GM23338 (cell line): Measurements from ENCODE around the gene HLCS. TPM values are rescaled to one million over a fixed set of nuclear protein-coding genes. Genes with fewer than 3 reads are reported as not detected.

Experiments used
- ATAC-seq: fragments of 200-7000 bp; cut with Tn5 transposase; 3 replicates; pipeline ENCODE4 v1.9.1; 2020
- DNase-seq: peaks from one replicate; pipeline ENCODE4 v3.0.0-alpha.2; 2015; ENCODE audit warnings: low spot score
- H2AFZ ChIP-seq: fragments of 200-600 bp; sonication (generic); 2 replicates; pipeline ENCODE4 v1.8.0; 2016; ENCODE audit warnings: antibody characterized with exemption, mild to moderate bottlenecking, moderate library complexity
- H3F3A ChIP-seq: fragments of 200-600 bp; sonication (generic); replicated peaks from 2 replicates; pipeline ENCODE4 v1.8.0; 2017; ENCODE audit warnings: antibody characterized with exemption, mixed run types, low read depth
- H3K27ac ChIP-seq: fragments of 200-600 bp; sonication (generic); 2 replicates; pipeline ENCODE4 v1.6.1; 2016; ENCODE audit warnings: low read depth
- H3K27me3 ChIP-seq: fragments of 200-600 bp; sonication (generic); 2 replicates; pipeline ENCODE4 v1.8.0; 2016; ENCODE audit warnings: mild to moderate bottlenecking, mixed run types, moderate library complexity; ENCODE audit not compliant: insufficient read depth
- H3K36me3 ChIP-seq: fragments of 200-600 bp; sonication (generic); 2 replicates; pipeline ENCODE4 v1.8.0; 2016; ENCODE audit warnings: mild to moderate bottlenecking; ENCODE audit not compliant: insufficient read depth
- H3K4me1 ChIP-seq: fragments of 200-600 bp; sonication (generic); 2 replicates; pipeline ENCODE4 v1.8.0; 2016; ENCODE audit warnings: mild to moderate bottlenecking, moderate library complexity; ENCODE audit not compliant: insufficient read depth
- H3K4me2 ChIP-seq: fragments of 200-600 bp; sonication (generic); 2 replicates; pipeline ENCODE4 v1.7.1; 2017; ENCODE audit warnings: mixed run types
- H3K4me3 ChIP-seq: fragments of 200-600 bp; sonication (generic); 2 replicates; pipeline ENCODE4 v1.6.1; 2016; ENCODE audit warnings: mixed run types
- H3K79me2 ChIP-seq: fragments of 200-600 bp; sonication (generic); replicated peaks from 2 replicates; pipeline ENCODE4 v1.8.0; 2017; ENCODE audit warnings: mild to moderate bottlenecking; ENCODE audit not compliant: insufficient read depth
- H3K9me2 ChIP-seq: fragments of 200-600 bp; sonication (generic); 2 replicates; pipeline ENCODE4 v1.8.0; 2017; ENCODE audit not compliant: insufficient read depth
- H4K20me1 ChIP-seq: fragments of 200-600 bp; sonication (generic); replicated peaks from 2 replicates; pipeline ENCODE4 v1.8.0; 2017; ENCODE audit warnings: mild to moderate bottlenecking; ENCODE audit not compliant: insufficient read depth
- H3K27ac Mint-ChIP-seq: 2 replicates; pipeline ENCODE4 v1.8.0; 2020; ENCODE audit warnings: inconsistent platforms, mild to moderate bottlenecking, moderate library complexity, mixed read lengths
- H3K27me3 Mint-ChIP-seq: 3 replicates; pipeline ENCODE4 v1.8.0; 2022; ENCODE audit warnings: low read depth, mild to moderate bottlenecking, moderate library complexity, mixed read lengths, inconsistent platforms; ENCODE audit not compliant: insufficient read depth, poor library complexity
- H3K36me3 Mint-ChIP-seq: 3 replicates; pipeline ENCODE4 v1.8.0; 2021; ENCODE audit warnings: low read depth, mild to moderate bottlenecking, inconsistent platforms, moderate library complexity, mixed read lengths
- H3K4me1 Mint-ChIP-seq: 3 replicates; pipeline ENCODE4 v1.8.0; 2020; ENCODE audit warnings: mild to moderate bottlenecking, inconsistent platforms, mixed read lengths
- H3K4me3 Mint-ChIP-seq: 3 replicates; pipeline ENCODE4 v1.8.0; 2021; ENCODE audit warnings: moderate library complexity, mild to moderate bottlenecking, inconsistent platforms, mixed read lengths
- H3K9me3 Mint-ChIP-seq: 3 replicates; pipeline ENCODE4 v1.8.0; 2020; ENCODE audit warnings: moderate library complexity, mild to moderate bottlenecking, inconsistent platforms, mixed read lengths
- CREB1 ChIP-seq: fragments of 250-450 bp; sonication (Bioruptor Pico); IDR thresholded peaks from 2 replicates; pipeline ENCODE4 v1.5.0; 2020; ENCODE audit warnings: low read depth, mild to moderate bottlenecking, moderate library complexity
- ETS1 ChIP-seq: IDR thresholded peaks from 2 replicates; pipeline ENCODE4 v1.6.1; 2016; ENCODE audit warnings: antibody characterized with exemption
- JUNB ChIP-seq: IDR thresholded peaks from one replicate; pipeline ENCODE4 v1.6.1; 2016; ENCODE audit warnings: antibody characterized with exemption; ENCODE audit not compliant: unreplicated experiment
- NANOG ChIP-seq: IDR thresholded peaks from 2 replicates; pipeline ENCODE4 v1.6.1; 2016; ENCODE audit warnings: antibody characterized with exemption, borderline replicate concordance
- POLR2AphosphoS5 ChIP-seq: IDR thresholded peaks from 2 replicates; pipeline ENCODE4 v1.6.1; 2016; ENCODE audit warnings: antibody characterized with exemption, low read depth
- STAT1 ChIP-seq: IDR thresholded peaks from one replicate; pipeline ENCODE4 v1.6.1; 2016; ENCODE audit warnings: antibody characterized with exemption; ENCODE audit not compliant: unreplicated experiment
- ZNF114 ChIP-seq: fragments of 250-450 bp; sonication (Bioruptor Pico); IDR thresholded peaks from 2 replicates; pipeline ENCODE4 v1.5.0; 2020; ENCODE audit warnings: mild to moderate bottlenecking, moderate library complexity
- ZNF331 ChIP-seq: fragments of 250-450 bp; sonication (Bioruptor Pico); IDR thresholded peaks from 2 replicates; pipeline ENCODE4 v1.5.0; 2020; ENCODE audit warnings: low read depth, mild to moderate bottlenecking, moderate library complexity
- polyA plus RNA-seq: library from polyadenylated mRNA; unstranded; fragments of >200 nt; fragmentation: Nextera tagmentation; extraction: Ambion mirVana; gene quantifications from 2 replicates; pipeline ENCODE4 v1.2.1, GENCODE V29; 2016
- total RNA-seq: library from RNA; depleted of rRNA; stranded (reverse); fragments of >200 nt; shearing (Covaris generic); gene quantifications from 2 replicates; pipeline ENCODE4 v1.2.3, GENCODE V29; 2014
- TF ChIP-seq, protein P1 (sequence below): IDR thresholded peaks from one replicate; pipeline ENCODE4 v1.6.1; 2018; ENCODE audit warnings: antibody characterized with exemption; ENCODE audit not compliant: unreplicated experiment

Gene HLCS
- total and polyA plus RNA-seq, 2 experiments from 2014 or later: 6.1 to 14.7 TPM

DNA sequence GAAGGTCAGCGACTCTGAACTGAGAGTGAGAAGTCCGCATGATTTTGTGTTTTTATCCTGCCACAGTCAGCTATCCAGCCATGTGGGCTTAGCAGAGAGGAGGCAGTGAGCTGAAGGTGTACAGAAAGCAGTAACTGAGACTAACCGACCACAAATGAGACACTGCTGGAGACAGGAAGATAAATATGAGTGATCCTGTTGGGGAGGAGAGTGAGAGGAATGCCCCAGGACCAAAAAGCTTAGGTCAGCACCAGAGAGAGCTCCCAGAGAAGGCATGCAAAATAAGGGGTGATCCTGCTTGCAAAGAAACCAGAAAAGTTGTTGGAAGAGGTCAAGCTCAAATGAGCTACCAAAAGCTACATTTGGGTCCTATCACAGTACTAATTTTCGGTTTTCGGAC is 63.7 kb downstream of the HLCS start:
- H2AFZ ChIP-seq: no peak overlapping the region
- peaks cover 2% of the 10 kb centered on the region for H3K27me3 Mint-ChIP-seq
- DNase-seq: peak; percentile 33
- no peak overlapping the region for H3K27ac ChIP-seq
- no peak for TF ChIP-seq JUNB
- TF ChIP-seq, protein P1, sequence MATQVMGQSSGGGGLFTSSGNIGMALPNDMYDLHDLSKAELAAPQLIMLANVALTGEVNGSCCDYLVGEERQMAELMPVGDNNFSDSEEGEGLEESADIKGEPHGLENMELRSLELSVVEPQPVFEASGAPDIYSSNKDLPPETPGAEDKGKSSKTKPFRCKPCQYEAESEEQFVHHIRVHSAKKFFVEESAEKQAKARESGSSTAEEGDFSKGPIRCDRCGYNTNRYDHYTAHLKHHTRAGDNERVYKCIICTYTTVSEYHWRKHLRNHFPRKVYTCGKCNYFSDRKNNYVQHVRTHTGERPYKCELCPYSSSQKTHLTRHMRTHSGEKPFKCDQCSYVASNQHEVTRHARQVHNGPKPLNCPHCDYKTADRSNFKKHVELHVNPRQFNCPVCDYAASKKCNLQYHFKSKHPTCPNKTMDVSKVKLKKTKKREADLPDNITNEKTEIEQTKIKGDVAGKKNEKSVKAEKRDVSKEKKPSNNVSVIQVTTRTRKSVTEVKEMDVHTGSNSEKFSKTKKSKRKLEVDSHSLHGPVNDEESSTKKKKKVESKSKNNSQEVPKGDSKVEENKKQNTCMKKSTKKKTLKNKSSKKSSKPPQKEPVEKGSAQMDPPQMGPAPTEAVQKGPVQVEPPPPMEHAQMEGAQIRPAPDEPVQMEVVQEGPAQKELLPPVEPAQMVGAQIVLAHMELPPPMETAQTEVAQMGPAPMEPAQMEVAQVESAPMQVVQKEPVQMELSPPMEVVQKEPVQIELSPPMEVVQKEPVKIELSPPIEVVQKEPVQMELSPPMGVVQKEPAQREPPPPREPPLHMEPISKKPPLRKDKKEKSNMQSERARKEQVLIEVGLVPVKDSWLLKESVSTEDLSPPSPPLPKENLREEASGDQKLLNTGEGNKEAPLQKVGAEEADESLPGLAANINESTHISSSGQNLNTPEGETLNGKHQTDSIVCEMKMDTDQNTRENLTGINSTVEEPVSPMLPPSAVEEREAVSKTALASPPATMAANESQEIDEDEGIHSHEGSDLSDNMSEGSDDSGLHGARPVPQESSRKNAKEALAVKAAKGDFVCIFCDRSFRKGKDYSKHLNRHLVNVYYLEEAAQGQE: peak; percentile 56
- no peak for TF ChIP-seq ETS1
- H3K4me3 Mint-ChIP-seq: no peak overlapping the region
- no peaks in the 10 kb centered on the region for H4K20me1 ChIP-seq
- H3K27me3 ChIP-seq: no peaks in the 10 kb centered on the region
- no peaks in the 10 kb centered on the region for H3F3A ChIP-seq
- H3K4me2 ChIP-seq: no peak overlapping the region
- peak; percentile 61 for ATAC-seq
- no peaks in the 10 kb centered on the region; the same call in 2 of the 3 replicates for H3K36me3 Mint-ChIP-seq
- no peaks in the 10 kb centered on the region for H3K36me3 ChIP-seq
- H3K9me3 Mint-ChIP-seq: no peaks in the 10 kb centered on the region
- H3K4me1 ChIP-seq: no peaks in the 10 kb centered on the region
- no peak overlapping the region for H3K4me3 ChIP-seq
- H3K9me2 ChIP-seq: 0 out of 2 replicates have a peak, but pooled peaks cover 7% of the 10 kb centered on the region
- peaks cover 6% of the 10 kb centered on the region for H3K4me1 Mint-ChIP-seq
- H3K27ac Mint-ChIP-seq: no peak overlapping the region
- no peaks in the 10 kb centered on the region for H3K79me2 ChIP-seq

GRCh38 chr21:36902331-36902730 is 64.1 kb downstream of the HLCS start:
- Histone ChIP-seq H3K27ac (no peak overlapping the region), H3K36me3 (no peaks in the 10 kb centered on the region; the same call in 1 of the 2 replicates), H3K27me3 (no peaks in the 10 kb centered on the region), H2AFZ (no peak overlapping the region), H3K4me1 (no peaks in the 10 kb centered on the region), H4K20me1 (no peaks in the 10 kb centered on the region), H3F3A (no peaks in the 10 kb centered on the region), H3K79me2 (no peaks in the 10 kb centered on the region), H3K4me2 (no peak overlapping the region), H3K4me3 (no peak overlapping the region), H3K9me2 (0 out of 2 replicates have a peak, but pooled peaks cover 7% of the 10 kb centered on the region)
- ATAC-seq: no peak
- Mint-ChIP-seq H3K36me3 (no peaks in the 10 kb centered on the region; the same call in 2 of the 3 replicates), H3K27ac (no peak overlapping the region), H3K27me3 (peaks cover 2% of the 10 kb centered on the region), H3K4me1 (peaks cover 6% of the 10 kb centered on the region), H3K4me3 (no peak overlapping the region), H3K9me3 (no peaks in the 10 kb centered on the region)
- no peak for DNase-seq
- TF ChIP-seq STAT1 (no peak), CREB1 (CRISPR knock-in tag) (no peak), ZNF331 (no peak), ZNF114 (CRISPR knock-in tag) (no peak), JUNB (no peak), NANOG (no peak), POLR2AphosphoS5 (no peak)
- TF ChIP-seq, protein P1: no peak
